Heart left ventricle (tissue), 16 donors: ENCODE data around the gene GPR27. TPM values are rescaled to one million over a fixed set of nuclear protein-coding genes. Genes with fewer than 3 reads are reported as not detected.

Experiments used
- ATAC-seq, 4 donors: fragments of 200-7000 bp; cut with Tn5 transposase; one replicate each; pipeline ENCODE4 v1.9.1; 2020 to 2022; ENCODE audit warnings: moderate library complexity in 4 of 4, mild to moderate bottlenecking in 3 of 4, moderate number of reproducible peaks in 1 of 4
- DNase-seq, 5 donors: peaks; one replicate each; pipeline ENCODE4 v3.0.0-alpha.2; 2020
- H3K27ac ChIP-seq, 12 donors: fragments of 200-600 bp; sonication (generic) in 4 of 12; one replicate each; pipeline versions ENCODE4 v1.5.0 to v1.8.0; 2016 to 2022; ENCODE audit warnings: mild to moderate bottlenecking in 2 of 12
- H3K27me3 ChIP-seq, 9 donors: fragments of 200-600 bp; sonication (generic) in 2 of 9; one replicate each; pipeline versions ENCODE4 v1.5.1 to v1.8.0; 2016 to 2022; ENCODE audit warnings: mild to moderate bottlenecking in 3 of 9
- H3K36me3 ChIP-seq, 9 donors: fragments of 200-600 bp; sonication (generic) in 2 of 9; one replicate each; pipeline versions ENCODE4 v1.5.0 to v1.8.0; 2018 to 2022; ENCODE audit warnings: mild to moderate bottlenecking in 2 of 9
- H3K4me1 ChIP-seq, 12 donors: fragments of 200-600 bp; sonication (generic) in 4 of 12; one replicate each; pipeline versions ENCODE4 v1.5.0 to v1.8.0; 2016 to 2022; ENCODE audit warnings: mild to moderate bottlenecking in 3 of 12
- H3K4me3 ChIP-seq, 12 donors: fragments of 200-600 bp; sonication (generic) in 4 of 12; one replicate each; pipeline versions ENCODE4 v1.5.0 to v1.8.0; 2017 to 2022; ENCODE audit warnings: mild to moderate bottlenecking in 9 of 12, moderate library complexity in 4 of 12
- H3K9me3 ChIP-seq, 12 donors: fragments of 200-600 bp; sonication (generic) in 4 of 12; one replicate each; pipeline versions ENCODE4 v1.5.0 to v1.8.0; 2016 to 2022; ENCODE audit warnings: mild to moderate bottlenecking in 1 of 12
- POLR2A ChIP-seq, 2 donors: fragments of 450-650 bp; IDR thresholded peaks; one replicate each; pipeline ENCODE4 v1.6.1; 2017; ENCODE audit warnings: antibody characterized with exemption in 2 of 2, mild to moderate bottlenecking in 2 of 2, moderate library complexity in 2 of 2
- WGBS, 4 donors: extraction: QIAGEN DNeasy Blood & Tissue Kit in 2 of 4; methylation state at CpG; one replicate each; pipeline versions ENCODE4 v1.1.5 to v1.1.7; 2013 to 2018; 5-methylcytosine and 5-hydroxymethylcytosine counted together
- intact Hi-C, 10 donors: fragments of 100-400 bp; cut with DNase I; formaldehyde crosslinking; loops; one replicate each; pipeline versions ENCODE4 v1.11.1 to v1.14.2; 2022
- long read RNA-seq, 3 donors: library from polyadenylated mRNA; unstranded; transcript quantifications; one replicate each; pipeline ENCODE4 v2.0.0, GENCODE V29; 2020 to 2021
- polyA plus RNA-seq, 2 donors: library from polyadenylated mRNA; stranded (reverse); fragments of 200-250 nt; gene quantifications; one replicate each; pipeline ENCODE4 v1.2.3, GENCODE V29; 2013
- total RNA-seq, 9 donors: library from RNA; depleted of rRNA in 2 of 9; stranded (reverse); fragments of >200 nt in 2 of 9; fragmentation: NEBNext Ultra II Directional in 3 of 9; extraction: Animal tissue kit (Norgen Biotek cat#: 25700) in 3 of 9; gene quantifications; one replicate each; pipeline versions ENCODE4 v1.1.0 to v1.2.4, GENCODE V29; 2016 to 2023
- TF ChIP-seq, protein P1 (sequence below), 12 donors: fragments of 200-600 bp; sonication (generic) in 4 of 12; IDR thresholded peaks; one replicate each; pipeline versions ENCODE4 v1.5.0 to v1.8.0; 2018 to 2022; ENCODE audit warnings: antibody characterized with exemption in 12 of 12, mild to moderate bottlenecking in 5 of 12
- donor health status: ischemic (EF 13 %, LVEDD 7.1; RV severe dilation, severe dysfunction).
- donor health status: healthy with polysubstance abuse.
- donor health status: DM: no; HTN: yes; CAD: no.
- donor health status: DM: no; HTN: no; CAD: no.
- donor health status: ischemic (EF 25% LVEDD 6.9; RV normal size, moderate dysfunction).
- donor health status: ischemic (EF 25% LVEDD 5.7; RV mildly dilated, moderate dysfunction).
- donor health status: healthy.
- donor health status: DM: yes; HTN: yes; CAD: no.
- donor health status: ischemic (EF 35%, LVEDD 5.7; RV mildly dilated, moderate dysfunction).
- donor health status: nonischemic (EF 11% LVEDD 7.7; RV severe dilation, severe dysfunction).
- donor health status: DM: yes; HTN: yes; CAD: no.
- donor health status: PGD.
- donor health status: ischemic (EF 29% LVEDD 5.4; RV normal size, mild dysfunction).
- donor health status: nonischemic (EF 23%, LVEDD 6.1; RV moderate dilation, normal function).

The GPR27 gene, protein sequence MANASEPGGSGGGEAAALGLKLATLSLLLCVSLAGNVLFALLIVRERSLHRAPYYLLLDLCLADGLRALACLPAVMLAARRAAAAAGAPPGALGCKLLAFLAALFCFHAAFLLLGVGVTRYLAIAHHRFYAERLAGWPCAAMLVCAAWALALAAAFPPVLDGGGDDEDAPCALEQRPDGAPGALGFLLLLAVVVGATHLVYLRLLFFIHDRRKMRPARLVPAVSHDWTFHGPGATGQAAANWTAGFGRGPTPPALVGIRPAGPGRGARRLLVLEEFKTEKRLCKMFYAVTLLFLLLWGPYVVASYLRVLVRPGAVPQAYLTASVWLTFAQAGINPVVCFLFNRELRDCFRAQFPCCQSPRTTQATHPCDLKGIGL
- total RNA-seq (1 to 10 TPM; 2.0 to 8.0 (median 5.8) TPM), polyA plus RNA-seq (under 1 TPM; 0.57 to 0.69 TPM)
- long read RNA-seq, donor 1, transcript GPR27-201 (1 exons, 2,447 nt), result major isoform, 31 of 31 reads
- long read RNA-seq, donor 1, partial matches to known transcripts, result 0 of 31 reads
- long read RNA-seq, donor 1, other reads (novel, unspliced or antisense), result 0 of 31 reads
- long read RNA-seq, donor 2, partial matches to known transcripts, result 0 of 2 reads
- long read RNA-seq, donor 2, other reads (novel, unspliced or antisense), result 0 of 2 reads
- long read RNA-seq, donor 3, transcript GPR27-201 (1 exons, 2,447 nt), result major isoform, 8 of 8 reads
- long read RNA-seq, donor 3, partial matches to known transcripts, result 0 of 8 reads
- long read RNA-seq, donor 3, other reads (novel, unspliced or antisense), result 0 of 8 reads

DNA sequence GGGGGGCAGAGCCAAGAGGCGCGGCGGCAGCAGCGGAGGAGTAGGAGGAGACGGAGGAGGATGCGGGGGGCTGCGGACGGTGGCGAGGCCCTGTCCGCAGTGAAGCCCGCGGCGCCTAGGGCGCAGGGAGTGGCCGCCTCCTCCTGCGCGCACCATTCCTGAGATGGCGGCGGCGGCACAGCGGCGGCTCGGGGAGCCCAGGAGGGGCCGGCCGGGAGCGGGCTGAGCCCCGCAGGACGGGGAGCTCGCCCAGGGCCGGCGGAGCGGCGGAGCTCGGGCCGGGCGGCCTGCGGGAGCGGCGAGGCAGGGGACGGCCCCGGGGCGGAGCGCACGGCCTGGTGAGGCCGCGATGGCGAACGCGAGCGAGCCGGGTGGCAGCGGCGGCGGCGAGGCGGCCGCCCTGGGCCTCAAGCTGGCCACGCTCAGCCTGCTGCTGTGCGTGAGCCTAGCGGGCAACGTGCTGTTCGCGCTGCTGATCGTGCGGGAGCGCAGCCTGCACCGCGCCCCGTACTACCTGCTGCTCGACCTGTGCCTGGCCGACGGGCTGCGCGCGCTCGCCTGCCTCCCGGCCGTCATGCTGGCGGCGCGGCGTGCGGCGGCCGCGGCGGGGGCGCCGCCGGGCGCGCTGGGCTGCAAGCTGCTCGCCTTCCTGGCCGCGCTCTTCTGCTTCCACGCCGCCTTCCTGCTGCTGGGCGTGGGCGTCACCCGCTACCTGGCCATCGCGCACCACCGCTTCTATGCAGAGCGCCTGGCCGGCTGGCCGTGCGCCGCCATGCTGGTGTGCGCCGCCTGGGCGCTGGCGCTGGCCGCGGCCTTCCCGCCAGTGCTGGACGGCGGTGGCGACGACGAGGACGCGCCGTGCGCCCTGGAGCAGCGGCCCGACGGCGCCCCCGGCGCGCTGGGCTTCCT is at the start of gene GPR27:
TSS of gene GPR27 (plus strand) at position 155 of the 909 bp plus-strand sequence. CDS start at position 350, 195 bp downstream.
- DNase-seq (peak in 1 of 5 donors; percentile 31), ATAC-seq (peak in 3 of 4 donors; percentile 30 to 65 (median 64))
- H3K9me3 ChIP-seq, result no peaks in the 10 kb centered on the region
- no peaks in the 10 kb centered on the region for H3K36me3 ChIP-seq
- intact Hi-C loops, result no loop called here
- WGBS, 4 donors, result 0 to 1% (median 1%) methylated on average over 34 to 131 of the region's 131 CpGs; no CpG with 5 or more reads in 1 of the 4 donors
- no peak within 1 kb of the TSS for H3K27ac ChIP-seq
- no peak for TF ChIP-seq POLR2A (IDR thresholded peaks at IDR 0.05)
- TF ChIP-seq, protein P1, sequence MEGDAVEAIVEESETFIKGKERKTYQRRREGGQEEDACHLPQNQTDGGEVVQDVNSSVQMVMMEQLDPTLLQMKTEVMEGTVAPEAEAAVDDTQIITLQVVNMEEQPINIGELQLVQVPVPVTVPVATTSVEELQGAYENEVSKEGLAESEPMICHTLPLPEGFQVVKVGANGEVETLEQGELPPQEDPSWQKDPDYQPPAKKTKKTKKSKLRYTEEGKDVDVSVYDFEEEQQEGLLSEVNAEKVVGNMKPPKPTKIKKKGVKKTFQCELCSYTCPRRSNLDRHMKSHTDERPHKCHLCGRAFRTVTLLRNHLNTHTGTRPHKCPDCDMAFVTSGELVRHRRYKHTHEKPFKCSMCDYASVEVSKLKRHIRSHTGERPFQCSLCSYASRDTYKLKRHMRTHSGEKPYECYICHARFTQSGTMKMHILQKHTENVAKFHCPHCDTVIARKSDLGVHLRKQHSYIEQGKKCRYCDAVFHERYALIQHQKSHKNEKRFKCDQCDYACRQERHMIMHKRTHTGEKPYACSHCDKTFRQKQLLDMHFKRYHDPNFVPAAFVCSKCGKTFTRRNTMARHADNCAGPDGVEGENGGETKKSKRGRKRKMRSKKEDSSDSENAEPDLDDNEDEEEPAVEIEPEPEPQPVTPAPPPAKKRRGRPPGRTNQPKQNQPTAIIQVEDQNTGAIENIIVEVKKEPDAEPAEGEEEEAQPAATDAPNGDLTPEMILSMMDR (IDR thresholded peaks at IDR 0.05), result no peak
- peaks cover 0 to 35% (median 13%) of the 10 kb centered on the region in 9 donors for H3K27me3 ChIP-seq
- peak within 1 kb of the TSS in 10 of 12 donors; percentile 41 to 67 (median 53) for H3K4me3 ChIP-seq
- peaks cover 0 to 17% (median 0%) of the 10 kb centered on the region in 12 donors for H3K4me1 ChIP-seq

GRCh38 chr3:71704915-71705314 is 48.7 kb upstream of the GPR27 start:
- intact Hi-C loops, result no loop called here
- Histone ChIP-seq H3K27ac (no peak overlapping the region), H3K27me3 (no peaks in the 10 kb centered on the region), H3K4me1 (peaks cover 0 to 53% (median 12%) of the 10 kb centered on the region in 12 donors), H3K4me3 (no peak overlapping the region), H3K9me3 (no peaks in the 10 kb centered on the region), H3K36me3 (peaks cover 0 to 23% (median 14%) of the 10 kb centered on the region in 9 donors)
- DNase-seq, result peak in 1 of 5 donors; percentile 35
- ATAC-seq, result peak in 3 of 4 donors; percentile 68 to 81 (median 79)
- TF ChIP-seq, protein P1 (IDR thresholded peaks at IDR 0.05), result no peak
- no peak for TF ChIP-seq POLR2A (IDR thresholded peaks at IDR 0.05)

DNA sequence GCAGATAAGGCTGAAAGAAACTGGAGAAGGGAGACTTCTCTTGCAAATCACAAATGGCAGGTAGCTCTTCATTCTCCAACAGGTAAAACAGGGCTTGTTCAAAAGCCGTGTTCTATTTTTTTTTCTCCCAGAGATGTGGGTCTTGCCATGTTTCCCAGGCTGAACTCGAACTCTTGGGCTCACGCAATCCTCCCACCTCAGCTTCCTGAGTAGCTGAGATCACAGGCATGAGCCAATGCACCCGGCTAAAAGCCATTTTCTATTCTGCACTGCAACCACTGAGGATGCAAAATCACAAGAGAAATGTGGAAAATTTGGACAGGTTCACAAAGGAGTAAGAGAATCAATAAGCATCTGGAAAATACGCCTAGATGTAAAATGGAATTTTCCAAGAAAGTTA is 48.0 kb upstream of the GPR27 start:
- DNase-seq (no peak), ATAC-seq (no peak)
- Histone ChIP-seq H3K4me1 (peaks cover 0 to 60% (median 12%) of the 10 kb centered on the region in 12 donors), H3K36me3 (peaks cover 0 to 28% (median 16%) of the 10 kb centered on the region in 9 donors), H3K4me3 (no peak overlapping the region), H3K27ac (no peak overlapping the region), H3K27me3 (no peaks in the 10 kb centered on the region), H3K9me3 (no peaks in the 10 kb centered on the region)
- intact Hi-C loops, result no loop called here
- no peak for TF ChIP-seq POLR2A (IDR thresholded peaks at IDR 0.05)
- TF ChIP-seq, protein P1 (IDR thresholded peaks at IDR 0.05), result no peak
- 87 to 90% (median 89%) methylated on average over 5 of the region's 5 CpGs for WGBS, 4 donors
